Upper lobe of left lung (tissue), 6 donors: ENCODE results near the gene TGM2. TPM values are rescaled to one million over a fixed set of nuclear protein-coding genes. Genes with fewer than 3 reads are reported as not detected.
A peak's percentile ranks its signal among the peaks of the same experiment; 100 is the strongest.

Source experiments
- ATAC-seq, 2 donors: fragments of 200-7000 bp; cut with Tn5 transposase; one replicate each; pipeline ENCODE4 v1.9.1; 2022; ENCODE audit warnings: mild to moderate bottlenecking in 2 of 2, moderate library complexity in 2 of 2; ENCODE audit not compliant: low FRiP score in 2 of 2
- DNase-seq, 2 donors: peaks; one replicate each; pipeline ENCODE4 v3.0.0-alpha.2; 2019 to 2020
- H3K27ac ChIP-seq, 4 donors: fragments of 200-600 bp; sonication (generic); one replicate each; pipeline ENCODE4 v1.5.1; 2016 to 2019
- H3K27me3 ChIP-seq, 4 donors: fragments of 200-600 bp; sonication (generic); one replicate each; pipeline ENCODE4 v1.5.1; 2017 to 2019
- H3K36me3 ChIP-seq, 4 donors: fragments of 200-600 bp; sonication (generic); one replicate each; pipeline ENCODE4 v1.5.1; 2016 to 2019
- H3K4me1 ChIP-seq, 4 donors: fragments of 200-600 bp; sonication (generic); one replicate each; pipeline ENCODE4 v1.5.1; 2018 to 2019
- H3K4me3 ChIP-seq, 4 donors: fragments of 200-600 bp; sonication (generic); one replicate each; pipeline ENCODE4 v1.5.1; 2017 to 2019; ENCODE audit warnings: mild to moderate bottlenecking in 2 of 4, moderate library complexity in 1 of 4
- H3K9me3 ChIP-seq, 4 donors: fragments of 200-600 bp; sonication (generic); one replicate each; pipeline ENCODE4 v1.5.1; 2018 to 2019
- EP300 ChIP-seq, 4 donors: sonication (generic); formaldehyde crosslinking; IDR thresholded peaks; one replicate each; pipeline ENCODE4 v1.5.1; 2017; ENCODE audit warnings: antibody characterized with exemption in 4 of 4, control low read depth in 2 of 4
- POLR2A ChIP-seq, 4 donors: fragments of 450-650 bp; IDR thresholded peaks; one replicate each; pipeline ENCODE4 v1.5.1; 2016 to 2017; ENCODE audit warnings: antibody characterized with exemption in 4 of 4, mild to moderate bottlenecking in 2 of 4
- POLR2AphosphoS5 ChIP-seq, 2 donors: sonication (generic); formaldehyde crosslinking; IDR thresholded peaks; one replicate each; pipeline ENCODE4 v1.5.1; 2017; ENCODE audit warnings: antibody characterized with exemption in 2 of 2
- WGBS, 2 donors: methylation state at CpG; one replicate each; pipeline ENCODE4 v1.1.5; 2017 to 2018; 5-methylcytosine and 5-hydroxymethylcytosine counted together
- total RNA-seq, 6 donors: library from RNA; depleted of rRNA in 4 of 6; stranded (reverse); fragments of >200 nt in 4 of 6; gene quantifications; one replicate each; pipeline versions ENCODE4 v1.1.0 to v1.2.1, GENCODE V29; 2016 to 2021
- TF ChIP-seq, protein P1 (sequence below), 6 experiments: fragments of 450-650 bp in 4 of 6; fragments of 200-600 bp in 2 of 6; sonication (generic) in 2 of 6; IDR thresholded peaks; one replicate each; pipeline ENCODE4 v1.5.1; 2016 to 2019; ENCODE audit warnings: antibody characterized with exemption in 6 of 6
- donor health status: DM: no; HTN: no; CAD: no; lungs with moderate emphysema.
- donor health status: DM: no; HTN: yes; CAD: no; lungs with severe emphysema.

Gene TGM2
- total RNA-seq, 6 donors from 2014 or later, result 98.7 to 469 (median 290) TPM

DNA sequence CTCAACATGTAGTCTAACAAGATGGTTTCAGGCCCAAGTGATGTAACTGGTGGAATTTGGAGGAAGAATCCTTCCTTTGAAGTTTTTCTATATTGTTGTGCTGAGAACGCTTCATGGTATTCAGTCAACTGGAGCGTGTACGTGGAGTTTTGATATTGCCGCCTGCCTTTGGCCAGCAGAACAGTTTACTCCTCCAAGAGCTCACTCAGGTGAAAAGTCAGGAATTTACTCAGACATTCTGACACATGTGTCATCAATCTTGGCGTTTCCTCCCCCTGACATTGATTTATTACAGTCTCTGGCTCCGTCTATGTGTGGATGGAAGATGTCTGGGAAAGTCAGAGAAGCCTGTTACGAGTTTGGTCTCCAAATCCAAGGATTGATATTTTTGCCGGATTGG, 19.0 kb upstream of the TGM2 start:
- ATAC-seq (no peak), DNase-seq (no peak)
- Histone ChIP-seq H3K4me1 (no peaks in the 10 kb centered on the region), H3K9me3 (no peaks in the 10 kb centered on the region), H3K36me3 (no peaks in the 10 kb centered on the region), H3K27ac (no peak overlapping the region), H3K4me3 (no peak overlapping the region), H3K27me3 (no peaks in the 10 kb centered on the region)
- TF ChIP-seq POLR2A (IDR thresholded peaks at IDR 0.05) (no peak), EP300 (IDR thresholded peaks at IDR 0.05) (no peak), POLR2AphosphoS5 (IDR thresholded peaks at IDR 0.05) (no peak)
- TF ChIP-seq, protein P1, sequence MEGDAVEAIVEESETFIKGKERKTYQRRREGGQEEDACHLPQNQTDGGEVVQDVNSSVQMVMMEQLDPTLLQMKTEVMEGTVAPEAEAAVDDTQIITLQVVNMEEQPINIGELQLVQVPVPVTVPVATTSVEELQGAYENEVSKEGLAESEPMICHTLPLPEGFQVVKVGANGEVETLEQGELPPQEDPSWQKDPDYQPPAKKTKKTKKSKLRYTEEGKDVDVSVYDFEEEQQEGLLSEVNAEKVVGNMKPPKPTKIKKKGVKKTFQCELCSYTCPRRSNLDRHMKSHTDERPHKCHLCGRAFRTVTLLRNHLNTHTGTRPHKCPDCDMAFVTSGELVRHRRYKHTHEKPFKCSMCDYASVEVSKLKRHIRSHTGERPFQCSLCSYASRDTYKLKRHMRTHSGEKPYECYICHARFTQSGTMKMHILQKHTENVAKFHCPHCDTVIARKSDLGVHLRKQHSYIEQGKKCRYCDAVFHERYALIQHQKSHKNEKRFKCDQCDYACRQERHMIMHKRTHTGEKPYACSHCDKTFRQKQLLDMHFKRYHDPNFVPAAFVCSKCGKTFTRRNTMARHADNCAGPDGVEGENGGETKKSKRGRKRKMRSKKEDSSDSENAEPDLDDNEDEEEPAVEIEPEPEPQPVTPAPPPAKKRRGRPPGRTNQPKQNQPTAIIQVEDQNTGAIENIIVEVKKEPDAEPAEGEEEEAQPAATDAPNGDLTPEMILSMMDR (IDR thresholded peaks at IDR 0.05), result no peak
- 61 to 62% methylated on average over 8 of the region's 8 CpGs for WGBS, 2 donors

DNA sequence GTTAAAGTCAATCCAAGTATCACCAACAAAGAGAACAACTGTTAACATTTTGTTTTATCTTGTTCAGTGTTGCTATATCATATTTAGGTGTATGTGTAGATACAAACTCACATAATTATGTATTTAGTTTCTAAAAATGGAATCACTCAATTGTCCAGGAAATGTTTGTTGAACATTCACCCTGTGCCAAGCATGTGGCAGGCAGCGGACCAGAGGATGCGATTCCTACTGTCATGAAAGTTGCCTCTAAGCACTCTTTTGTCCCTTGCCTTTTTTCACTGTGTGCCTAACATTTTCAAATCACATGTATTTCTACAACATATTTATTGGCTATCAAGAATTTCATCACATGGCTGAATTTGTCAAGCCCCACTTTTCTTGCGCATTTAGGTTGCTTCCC, 16.9 kb upstream of the TGM2 start:
- ATAC-seq (no peak), DNase-seq (no peak)
- Histone ChIP-seq H3K4me3 (no peak overlapping the region), H3K27ac (no peak overlapping the region), H3K36me3 (no peaks in the 10 kb centered on the region), H3K9me3 (no peaks in the 10 kb centered on the region), H3K27me3 (no peaks in the 10 kb centered on the region), H3K4me1 (no peaks in the 10 kb centered on the region)
- no peak for TF ChIP-seq EP300 (IDR thresholded peaks at IDR 0.05)
- 77 to 81% methylated on average over 3 of the region's 3 CpGs for WGBS, 2 donors

DNA sequence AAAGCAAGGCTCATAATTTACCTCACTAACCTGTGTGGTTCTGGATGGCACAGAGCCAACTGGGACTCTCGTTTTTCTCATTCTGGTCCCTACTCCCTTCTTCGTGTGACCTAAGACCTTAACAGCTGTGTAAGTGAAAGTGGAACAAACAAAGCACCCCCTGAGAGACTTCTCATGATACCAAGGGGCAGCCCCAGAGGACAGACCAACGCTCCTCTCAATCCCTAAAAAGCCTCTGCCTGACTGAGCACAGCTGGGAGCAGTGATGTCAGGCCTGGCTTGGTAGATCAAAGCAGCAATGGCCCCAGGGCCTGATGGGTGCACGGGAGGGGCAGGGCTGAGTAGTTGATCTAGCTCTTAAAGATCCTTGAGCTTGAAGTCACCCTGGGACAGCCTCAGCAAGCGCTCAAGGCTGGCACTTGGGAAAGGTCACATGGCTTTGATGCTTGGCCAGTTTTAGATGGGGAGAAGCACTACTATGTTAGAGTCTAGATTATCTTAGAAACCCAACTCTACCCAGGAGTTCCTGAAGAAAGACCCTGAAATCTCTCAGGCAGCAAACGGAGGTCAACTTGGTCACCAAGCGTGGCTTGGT, 16.2 kb upstream of the TGM2 start:
- DNase-seq (peak in 1 of 2 donors; percentile 42), ATAC-seq (peak in 1 of 2 donors; percentile 74)
- H3K9me3 ChIP-seq, result no peaks in the 10 kb centered on the region
- no peak overlapping the region for H3K4me3 ChIP-seq
- no peaks in the 10 kb centered on the region for H3K36me3 ChIP-seq
- no peaks in the 10 kb centered on the region for H3K27me3 ChIP-seq
- H3K27ac ChIP-seq, result no peak overlapping the region
- TF ChIP-seq, protein P1 (IDR thresholded peaks at IDR 0.05), result no peak
- TF ChIP-seq POLR2A (IDR thresholded peaks at IDR 0.05) (no peak), EP300 (IDR thresholded peaks at IDR 0.05) (no peak), POLR2AphosphoS5 (IDR thresholded peaks at IDR 0.05) (no peak)
- no peaks in the 10 kb centered on the region for H3K4me1 ChIP-seq
- 75 to 78% methylated on average over 6 to 7 of the region's 7 CpGs for WGBS, 2 donors

DNA sequence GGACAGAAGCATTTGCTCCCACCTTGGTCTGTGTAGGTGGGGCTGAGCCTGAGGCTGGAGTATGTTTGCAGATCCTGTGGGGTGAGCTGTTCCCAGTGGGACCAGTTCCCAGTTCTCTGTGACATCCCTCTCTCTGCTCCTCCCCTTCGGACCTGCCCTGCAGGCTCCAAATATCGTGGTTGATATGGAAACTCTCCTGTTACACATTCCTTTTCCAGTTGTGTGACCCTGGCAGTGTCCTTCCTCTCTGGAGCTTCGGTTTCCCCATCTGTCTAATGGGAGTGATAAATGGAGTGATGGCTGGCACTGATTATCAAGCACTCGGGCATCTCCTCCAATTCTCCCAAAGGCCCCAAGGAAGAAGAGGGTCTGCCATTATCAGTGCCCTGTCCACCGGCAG, 15.7 kb upstream of the TGM2 start:
- Histone ChIP-seq H3K36me3 (no peaks in the 10 kb centered on the region), H3K27me3 (no peaks in the 10 kb centered on the region), H3K4me1 (no peaks in the 10 kb centered on the region), H3K9me3 (no peaks in the 10 kb centered on the region), H3K4me3 (no peak overlapping the region), H3K27ac (no peak overlapping the region)
- TF ChIP-seq EP300 (IDR thresholded peaks at IDR 0.05), result no peak
- DNase-seq (no peak), ATAC-seq (no peak)
- 67 to 71% methylated on average over 5 of the region's 5 CpGs for WGBS, 2 donors

DNA sequence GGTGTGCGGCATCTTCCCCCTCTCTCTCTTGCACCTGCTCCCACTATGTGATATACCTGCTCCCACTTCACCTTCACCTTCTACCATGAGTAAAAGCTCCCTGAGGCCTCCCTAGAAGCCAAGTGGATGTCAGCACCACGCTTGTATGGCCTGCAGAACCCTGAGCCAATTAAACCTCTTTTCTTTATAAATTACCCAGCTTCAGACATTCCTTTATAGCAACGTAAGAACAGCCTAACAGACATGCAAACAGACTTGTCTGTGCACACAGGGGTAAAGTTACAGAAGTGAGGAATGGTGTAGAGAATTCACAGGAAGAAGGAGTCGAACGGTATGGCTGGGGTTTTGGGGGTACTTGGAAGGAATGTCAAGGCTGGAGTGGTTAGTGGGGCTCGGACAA, 14.8 kb upstream of the TGM2 start:
- H3K27me3 ChIP-seq, result no peaks in the 10 kb centered on the region
- no peaks in the 10 kb centered on the region for H3K4me1 ChIP-seq
- TF ChIP-seq EP300 (IDR thresholded peaks at IDR 0.05) (no peak), POLR2A (IDR thresholded peaks at IDR 0.05) (no peak), POLR2AphosphoS5 (IDR thresholded peaks at IDR 0.05) (no peak)
- TF ChIP-seq, protein P1 (IDR thresholded peaks at IDR 0.05), result no peak
- ATAC-seq (no peak), DNase-seq (no peak)
- H3K36me3 ChIP-seq, result no peaks in the 10 kb centered on the region
- no peak overlapping the region for H3K4me3 ChIP-seq
- no peaks in the 10 kb centered on the region for H3K9me3 ChIP-seq
- WGBS, 2 donors, result 68 to 76% methylated on average over 6 of the region's 6 CpGs
- H3K27ac ChIP-seq, result no peak overlapping the region

DNA sequence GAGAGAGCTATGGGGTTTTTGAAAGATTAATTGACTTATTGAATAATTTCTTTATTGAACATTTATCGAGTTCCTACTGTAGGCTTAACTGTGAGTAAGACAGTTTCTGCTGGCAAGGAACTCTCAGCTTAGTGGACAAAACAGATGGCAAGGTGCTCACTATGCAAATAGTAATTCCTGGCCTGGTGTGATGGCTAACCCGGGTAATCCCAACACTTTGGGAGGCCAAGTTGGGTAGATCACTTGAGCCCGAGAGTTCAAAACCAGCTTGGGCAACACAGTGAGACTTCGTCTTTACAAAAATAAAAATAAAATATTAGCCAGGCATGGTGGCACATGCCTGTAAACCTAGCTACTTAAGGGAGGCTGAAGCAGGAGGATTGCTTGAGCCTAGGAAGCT, 13.5 kb upstream of the TGM2 start:
- Histone ChIP-seq H3K36me3 (no peaks in the 10 kb centered on the region), H3K4me1 (no peaks in the 10 kb centered on the region), H3K4me3 (no peak overlapping the region), H3K9me3 (no peaks in the 10 kb centered on the region), H3K27ac (no peak overlapping the region), H3K27me3 (no peaks in the 10 kb centered on the region)
- 86 to 88% methylated on average over 4 of the region's 4 CpGs for WGBS, 2 donors
- no peak for ATAC-seq
- DNase-seq, result no peak
- TF ChIP-seq EP300 (IDR thresholded peaks at IDR 0.05), result no peak
- TF ChIP-seq, protein P1 (IDR thresholded peaks at IDR 0.05), result no peak
- TF ChIP-seq POLR2A (IDR thresholded peaks at IDR 0.05), result no peak
- TF ChIP-seq POLR2AphosphoS5 (IDR thresholded peaks at IDR 0.05), result no peak
